Stomach (tissue), 4 donors: ENCODE measurements around the gene DGAT2.

Experiments
- POLR2A ChIP-seq, 4 donors: fragments of 450-650 bp; IDR thresholded peaks; one replicate each; pipeline ENCODE4 v1.6.1; 2016; ENCODE audit warnings: antibody characterized with exemption in 4 of 4, control low read depth in 2 of 4, mild to moderate bottlenecking in 1 of 4, moderate library complexity in 1 of 4
- POLR2AphosphoS5 ChIP-seq, 3 donors: sonication (generic); formaldehyde crosslinking; IDR thresholded peaks; one replicate each; pipeline ENCODE4 v1.6.1; 2016; ENCODE audit warnings: antibody characterized with exemption in 3 of 3
- TF ChIP-seq, protein P1 (sequence below), 7 experiments: fragments of 450-650 bp in 4 of 7; fragments of 200-600 bp in 3 of 7; sonication (generic) in 3 of 7; IDR thresholded peaks; one replicate each; pipeline ENCODE4 v1.5.1; 2016 to 2019; ENCODE audit warnings: antibody characterized with exemption in 7 of 7, control low read depth in 2 of 7, mild to moderate bottlenecking in 1 of 7

GRCh38 chr11:75770102-75770501, 1.5 kb downstream of the DGAT2 start:
- TF ChIP-seq POLR2AphosphoS5 (IDR thresholded peaks at IDR 0.05) (no peak), POLR2A (IDR thresholded peaks at IDR 0.05) (no peak)
- TF ChIP-seq, protein P1, sequence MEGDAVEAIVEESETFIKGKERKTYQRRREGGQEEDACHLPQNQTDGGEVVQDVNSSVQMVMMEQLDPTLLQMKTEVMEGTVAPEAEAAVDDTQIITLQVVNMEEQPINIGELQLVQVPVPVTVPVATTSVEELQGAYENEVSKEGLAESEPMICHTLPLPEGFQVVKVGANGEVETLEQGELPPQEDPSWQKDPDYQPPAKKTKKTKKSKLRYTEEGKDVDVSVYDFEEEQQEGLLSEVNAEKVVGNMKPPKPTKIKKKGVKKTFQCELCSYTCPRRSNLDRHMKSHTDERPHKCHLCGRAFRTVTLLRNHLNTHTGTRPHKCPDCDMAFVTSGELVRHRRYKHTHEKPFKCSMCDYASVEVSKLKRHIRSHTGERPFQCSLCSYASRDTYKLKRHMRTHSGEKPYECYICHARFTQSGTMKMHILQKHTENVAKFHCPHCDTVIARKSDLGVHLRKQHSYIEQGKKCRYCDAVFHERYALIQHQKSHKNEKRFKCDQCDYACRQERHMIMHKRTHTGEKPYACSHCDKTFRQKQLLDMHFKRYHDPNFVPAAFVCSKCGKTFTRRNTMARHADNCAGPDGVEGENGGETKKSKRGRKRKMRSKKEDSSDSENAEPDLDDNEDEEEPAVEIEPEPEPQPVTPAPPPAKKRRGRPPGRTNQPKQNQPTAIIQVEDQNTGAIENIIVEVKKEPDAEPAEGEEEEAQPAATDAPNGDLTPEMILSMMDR (IDR thresholded peaks at IDR 0.05), result no peak
